Liver (tissue), 9 donors: Measurements from ENCODE around the gene GPX7. TPM values are rescaled to one million over a fixed set of nuclear protein-coding genes. Genes with fewer than 3 reads are reported as not detected.

Experiments
- DNase-seq: peaks from one replicate; pipeline ENCODE4 v3.0.0-alpha.2; 2017; ENCODE audit warnings: low spot score
- H3K27ac ChIP-seq, 2 donors: one replicate each; pipeline ENCODE4 v1.7.0; 2013; ENCODE audit warnings: inconsistent platforms in 2 of 2, low read length in 2 of 2, control low read depth in 1 of 2, low read depth in 1 of 2, mild to moderate bottlenecking in 1 of 2
- H3K27me3 ChIP-seq, 4 donors: one replicate each; pipeline versions ENCODE4 v1.6.1 to v1.7.0; 2013; ENCODE audit warnings: low read length in 3 of 4, inconsistent platforms in 1 of 4, mild to moderate bottlenecking in 1 of 4, moderate library complexity in 1 of 4; ENCODE audit not compliant: control insufficient read depth in 4 of 4, insufficient read depth in 4 of 4
- H3K36me3 ChIP-seq, 4 donors: one replicate each; pipeline versions ENCODE4 v1.6.1 to v1.7.0; 2013; ENCODE audit warnings: low read length in 3 of 4, mild to moderate bottlenecking in 3 of 4, low read depth in 1 of 4, moderate library complexity in 1 of 4; ENCODE audit not compliant: control insufficient read depth in 4 of 4, insufficient read depth in 3 of 4
- H3K4me1 ChIP-seq, 4 donors: one replicate each; pipeline versions ENCODE4 v1.6.1 to v1.7.0; 2013; ENCODE audit warnings: low read length in 3 of 4, mild to moderate bottlenecking in 3 of 4, moderate library complexity in 1 of 4; ENCODE audit not compliant: control insufficient read depth in 4 of 4, insufficient read depth in 4 of 4
- H3K4me3 ChIP-seq, 3 donors: one replicate each; pipeline versions ENCODE4 v1.6.1 to v1.7.0; 2013; ENCODE audit warnings: low read length in 3 of 3, control low read depth in 1 of 3, low read depth in 1 of 3, mild to moderate bottlenecking in 1 of 3
- H3K9ac ChIP-seq, 2 donors: one replicate each; pipeline ENCODE4 v1.7.0; 2013; ENCODE audit warnings: low read length in 2 of 2, mild to moderate bottlenecking in 2 of 2, moderate library complexity in 2 of 2, control low read depth in 1 of 2, low read depth in 1 of 2
- H3K9me3 ChIP-seq, 4 donors: one replicate each; pipeline versions ENCODE4 v1.6.1 to v1.7.0; 2013; ENCODE audit warnings: low read length in 3 of 4; ENCODE audit not compliant: control insufficient read depth in 4 of 4
- EGR1 ChIP-seq, 2 donors: IDR thresholded peaks; 2 replicates each; pipeline ENCODE4 v1.6.1; 2016 to 2018; ENCODE audit warnings: antibody characterized with exemption in 2 of 2, low read depth in 2 of 2
- FOXA1 ChIP-seq: IDR thresholded peaks from 2 replicates; pipeline ENCODE4 v1.6.1; 2016; ENCODE audit warnings: antibody characterized with exemption
- JUND ChIP-seq, 2 donors: IDR thresholded peaks; 2 replicates each; pipeline ENCODE4 v1.6.1; 2016; ENCODE audit warnings: antibody characterized with exemption in 2 of 2
- NR2F2 ChIP-seq: IDR thresholded peaks from 2 replicates; pipeline ENCODE4 v1.6.1; 2016; ENCODE audit warnings: antibody characterized with exemption
- RAD21 ChIP-seq, 2 donors: IDR thresholded peaks; 2 replicates each; pipeline ENCODE4 v1.6.1; 2016; ENCODE audit warnings: antibody characterized with exemption in 2 of 2, mild to moderate bottlenecking in 2 of 2
- REST ChIP-seq: IDR thresholded peaks from 2 replicates; pipeline ENCODE4 v1.6.1; 2016; ENCODE audit warnings: antibody characterized with exemption, mild to moderate bottlenecking
- SP1 ChIP-seq: IDR thresholded peaks from 2 replicates; pipeline ENCODE4 v1.6.1; 2018; ENCODE audit warnings: antibody characterized with exemption, mild to moderate bottlenecking
- YY1 ChIP-seq: IDR thresholded peaks from 2 replicates; pipeline ENCODE4 v1.6.1; 2016; ENCODE audit warnings: antibody characterized with exemption, mild to moderate bottlenecking
- WGBS: extraction: QIAGEN DNeasy Blood & Tissue Kit; methylation state at CpG from one replicate; pipeline ENCODE4 v1.1.7; 2013; 5-methylcytosine and 5-hydroxymethylcytosine counted together
- polyA plus RNA-seq, 2 donors: library from polyadenylated mRNA; stranded (reverse) in 1 of 2; unstranded in 1 of 2; fragments of 200-250 nt in 1 of 2; fragments of >200 nt in 1 of 2; fragmentation: Nextera tagmentation in 1 of 2; extraction: Ambion mirVana in 1 of 2; gene quantifications; one replicate each; pipeline versions ENCODE4 v1.2.1 to v1.2.3, GENCODE V29; 2013 to 2015
- total RNA-seq, 2 donors: library from RNA; depleted of rRNA; stranded (reverse); fragments of >200 nt; gene quantifications; one replicate each; pipeline ENCODE4 v1.2.3, GENCODE V29; 2014
- TF ChIP-seq, protein P1 (sequence below): fragments of 150-350 bp; IDR thresholded peaks from 2 replicates; pipeline ENCODE4 v1.5.1; 2017; ENCODE audit warnings: improper control_type of control experiment, low read depth, low read length; ENCODE audit not compliant: missing input control
- TF ChIP-seq, protein P2 (sequence below): IDR thresholded peaks from 2 replicates; pipeline ENCODE4 v1.6.1; 2016; ENCODE audit warnings: antibody characterized with exemption
- donor health status: healthy.
- donor health status: healthy.
- donor health status: healthy.
- donor health status: healthy.
- donor health status: healthy.

GPX7 gene
- total and polyA plus RNA-seq, 4 donors = 3.9 to 33.0 (median 5.8) TPM

- Histone ChIP-seq H3K27ac (peak within 1 kb of the TSS; percentile 85 to 92), H3K9ac (peak within 1 kb of the TSS; percentile 84 to 89), H3K4me1 (peaks cover 2 to 27% (median 12%) of the 10 kb centered on the region in 4 donors), H3K4me3 (peak within 1 kb of the TSS; percentile 71 to 92 (median 77)), H3K9me3 (no peaks in the 10 kb centered on the region), H3K27me3 (no peaks in the 10 kb centered on the region), H3K36me3 (no peaks in the 10 kb centered on the region)
- TF ChIP-seq REST (no peak), YY1 (peak; percentile 55)
- peak; percentile 76 for DNase-seq
- WGBS = under 1% methylated on average over 68 of the region's 68 CpGs
These were observed 49.4 kb upstream of the GPX7 start, which contains the start of gene TUT4 for GRCh38 chr1:52552505-52553361. TUT4 (minus strand) TSS chr1:52553092; CDS start chr1:52526280, 26,812 bp downstream.

- Histone ChIP-seq H3K9me3 (no peaks in the 10 kb centered on the region), H3K9ac (peak overlapping the region in 1 of 2 donors; percentile 71), H3K36me3 (no peaks in the 10 kb centered on the region), H3K4me1 (peaks cover 2 to 27% (median 12%) of the 10 kb centered on the region in 4 donors), H3K4me3 (peak overlapping the region; percentile 70 to 92 (median 77)), H3K27me3 (no peaks in the 10 kb centered on the region), H3K27ac (peak overlapping the region; percentile 85 to 92)
- DNase-seq = peak; percentile 74
- TF ChIP-seq, protein P1, sequence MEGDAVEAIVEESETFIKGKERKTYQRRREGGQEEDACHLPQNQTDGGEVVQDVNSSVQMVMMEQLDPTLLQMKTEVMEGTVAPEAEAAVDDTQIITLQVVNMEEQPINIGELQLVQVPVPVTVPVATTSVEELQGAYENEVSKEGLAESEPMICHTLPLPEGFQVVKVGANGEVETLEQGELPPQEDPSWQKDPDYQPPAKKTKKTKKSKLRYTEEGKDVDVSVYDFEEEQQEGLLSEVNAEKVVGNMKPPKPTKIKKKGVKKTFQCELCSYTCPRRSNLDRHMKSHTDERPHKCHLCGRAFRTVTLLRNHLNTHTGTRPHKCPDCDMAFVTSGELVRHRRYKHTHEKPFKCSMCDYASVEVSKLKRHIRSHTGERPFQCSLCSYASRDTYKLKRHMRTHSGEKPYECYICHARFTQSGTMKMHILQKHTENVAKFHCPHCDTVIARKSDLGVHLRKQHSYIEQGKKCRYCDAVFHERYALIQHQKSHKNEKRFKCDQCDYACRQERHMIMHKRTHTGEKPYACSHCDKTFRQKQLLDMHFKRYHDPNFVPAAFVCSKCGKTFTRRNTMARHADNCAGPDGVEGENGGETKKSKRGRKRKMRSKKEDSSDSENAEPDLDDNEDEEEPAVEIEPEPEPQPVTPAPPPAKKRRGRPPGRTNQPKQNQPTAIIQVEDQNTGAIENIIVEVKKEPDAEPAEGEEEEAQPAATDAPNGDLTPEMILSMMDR = no peak
- TF ChIP-seq REST (no peak), YY1 (no peak), EGR1 (IDR thresholded peaks at IDR 0.05; ENCODE audit: low read depth in 2 of 2) (peak in 1 of 2 donors; percentile 68), NR2F2 (no peak), SP1 (no peak), FOXA1 (no peak), JUND (IDR thresholded peaks at IDR 0.05) (no peak), RAD21 (IDR thresholded peaks at IDR 0.05) (peak in 1 of 2 donors; percentile 9)
- TF ChIP-seq, protein P2, sequence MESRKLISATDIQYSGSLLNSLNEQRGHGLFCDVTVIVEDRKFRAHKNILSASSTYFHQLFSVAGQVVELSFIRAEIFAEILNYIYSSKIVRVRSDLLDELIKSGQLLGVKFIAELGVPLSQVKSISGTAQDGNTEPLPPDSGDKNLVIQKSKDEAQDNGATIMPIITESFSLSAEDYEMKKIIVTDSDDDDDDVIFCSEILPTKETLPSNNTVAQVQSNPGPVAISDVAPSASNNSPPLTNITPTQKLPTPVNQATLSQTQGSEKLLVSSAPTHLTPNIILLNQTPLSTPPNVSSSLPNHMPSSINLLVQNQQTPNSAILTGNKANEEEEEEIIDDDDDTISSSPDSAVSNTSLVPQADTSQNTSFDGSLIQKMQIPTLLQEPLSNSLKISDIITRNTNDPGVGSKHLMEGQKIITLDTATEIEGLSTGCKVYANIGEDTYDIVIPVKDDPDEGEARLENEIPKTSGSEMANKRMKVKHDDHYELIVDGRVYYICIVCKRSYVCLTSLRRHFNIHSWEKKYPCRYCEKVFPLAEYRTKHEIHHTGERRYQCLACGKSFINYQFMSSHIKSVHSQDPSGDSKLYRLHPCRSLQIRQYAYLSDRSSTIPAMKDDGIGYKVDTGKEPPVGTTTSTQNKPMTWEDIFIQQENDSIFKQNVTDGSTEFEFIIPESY = peak; percentile 20
- WGBS = 7% methylated on average over 66 of the region's 66 CpGs
These were observed 48.6 kb upstream of the GPX7 start for GRCh38 chr1:52553362-52554266.
